ENCODE results near the gene AP2B1.

Gene AP2B1

DNA sequence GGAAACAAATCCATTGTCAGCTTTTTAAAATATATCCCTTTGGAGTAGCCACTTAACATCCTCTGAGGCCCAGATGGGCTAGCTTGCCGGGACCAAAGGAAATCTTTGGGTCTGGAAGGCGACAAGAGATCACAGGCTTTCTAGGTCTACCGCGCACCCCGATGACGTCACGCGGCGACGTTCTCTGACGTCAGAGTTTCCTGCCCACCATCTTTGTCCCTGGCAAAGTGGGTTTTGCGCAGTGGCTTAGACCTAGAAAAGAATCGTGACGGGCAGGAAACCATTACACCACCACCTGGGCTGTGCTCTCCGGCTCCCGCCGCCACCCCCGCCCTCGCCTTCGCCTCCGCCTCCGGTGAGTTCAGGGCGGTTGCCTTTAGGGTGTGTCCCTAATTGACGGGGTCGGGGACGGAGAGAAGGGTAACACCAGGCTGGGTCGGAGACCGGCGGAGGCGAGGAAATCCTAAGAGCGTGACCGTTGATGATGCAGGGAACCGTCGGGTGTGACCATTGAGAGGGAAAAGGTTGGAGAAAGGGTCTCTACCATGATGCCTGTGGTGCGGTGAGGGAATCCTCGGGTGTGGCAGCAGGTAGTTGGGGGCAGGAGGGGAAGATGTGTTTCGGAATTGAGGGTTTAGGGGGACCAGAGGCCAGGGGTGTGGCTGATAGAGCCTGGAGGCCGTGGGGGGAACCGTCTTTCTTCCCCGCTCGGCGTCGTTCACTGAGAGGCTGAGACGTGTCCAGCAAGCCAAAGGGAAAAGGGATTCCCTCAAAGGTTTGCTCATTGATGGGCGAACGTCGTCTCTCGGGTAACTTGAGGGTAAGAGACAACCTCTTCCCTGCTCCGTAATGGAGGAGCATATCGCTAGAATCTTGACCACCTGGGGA, at the start of gene AP2B1 (continued):
- TF ChIP-seq, protein P1, sequence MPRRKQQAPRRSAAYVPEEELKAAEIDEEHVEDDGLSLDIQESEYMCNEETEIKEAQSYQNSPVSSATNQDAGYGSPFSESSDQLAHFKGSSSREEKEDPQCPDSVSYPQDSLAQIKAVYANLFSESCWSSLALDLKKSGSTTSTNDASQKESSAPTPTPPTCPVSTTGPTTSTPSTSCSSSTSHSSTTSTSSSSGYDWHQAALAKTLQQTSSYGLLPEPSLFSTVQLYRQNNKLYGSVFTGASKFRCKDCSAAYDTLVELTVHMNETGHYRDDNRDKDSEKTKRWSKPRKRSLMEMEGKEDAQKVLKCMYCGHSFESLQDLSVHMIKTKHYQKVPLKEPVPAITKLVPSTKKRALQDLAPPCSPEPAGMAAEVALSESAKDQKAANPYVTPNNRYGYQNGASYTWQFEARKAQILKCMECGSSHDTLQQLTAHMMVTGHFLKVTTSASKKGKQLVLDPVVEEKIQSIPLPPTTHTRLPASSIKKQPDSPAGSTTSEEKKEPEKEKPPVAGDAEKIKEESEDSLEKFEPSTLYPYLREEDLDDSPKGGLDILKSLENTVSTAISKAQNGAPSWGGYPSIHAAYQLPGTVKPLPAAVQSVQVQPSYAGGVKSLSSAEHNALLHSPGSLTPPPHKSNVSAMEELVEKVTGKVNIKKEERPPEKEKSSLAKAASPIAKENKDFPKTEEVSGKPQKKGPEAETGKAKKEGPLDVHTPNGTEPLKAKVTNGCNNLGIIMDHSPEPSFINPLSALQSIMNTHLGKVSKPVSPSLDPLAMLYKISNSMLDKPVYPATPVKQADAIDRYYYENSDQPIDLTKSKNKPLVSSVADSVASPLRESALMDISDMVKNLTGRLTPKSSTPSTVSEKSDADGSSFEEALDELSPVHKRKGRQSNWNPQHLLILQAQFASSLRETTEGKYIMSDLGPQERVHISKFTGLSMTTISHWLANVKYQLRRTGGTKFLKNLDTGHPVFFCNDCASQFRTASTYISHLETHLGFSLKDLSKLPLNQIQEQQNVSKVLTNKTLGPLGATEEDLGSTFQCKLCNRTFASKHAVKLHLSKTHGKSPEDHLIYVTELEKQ (tag by site-specific recombination; IDR thresholded peaks at IDR 0.05; ENCODE audit: borderline replicate concordance) = peak; percentile 84
- TF ChIP-seq, protein P2, sequence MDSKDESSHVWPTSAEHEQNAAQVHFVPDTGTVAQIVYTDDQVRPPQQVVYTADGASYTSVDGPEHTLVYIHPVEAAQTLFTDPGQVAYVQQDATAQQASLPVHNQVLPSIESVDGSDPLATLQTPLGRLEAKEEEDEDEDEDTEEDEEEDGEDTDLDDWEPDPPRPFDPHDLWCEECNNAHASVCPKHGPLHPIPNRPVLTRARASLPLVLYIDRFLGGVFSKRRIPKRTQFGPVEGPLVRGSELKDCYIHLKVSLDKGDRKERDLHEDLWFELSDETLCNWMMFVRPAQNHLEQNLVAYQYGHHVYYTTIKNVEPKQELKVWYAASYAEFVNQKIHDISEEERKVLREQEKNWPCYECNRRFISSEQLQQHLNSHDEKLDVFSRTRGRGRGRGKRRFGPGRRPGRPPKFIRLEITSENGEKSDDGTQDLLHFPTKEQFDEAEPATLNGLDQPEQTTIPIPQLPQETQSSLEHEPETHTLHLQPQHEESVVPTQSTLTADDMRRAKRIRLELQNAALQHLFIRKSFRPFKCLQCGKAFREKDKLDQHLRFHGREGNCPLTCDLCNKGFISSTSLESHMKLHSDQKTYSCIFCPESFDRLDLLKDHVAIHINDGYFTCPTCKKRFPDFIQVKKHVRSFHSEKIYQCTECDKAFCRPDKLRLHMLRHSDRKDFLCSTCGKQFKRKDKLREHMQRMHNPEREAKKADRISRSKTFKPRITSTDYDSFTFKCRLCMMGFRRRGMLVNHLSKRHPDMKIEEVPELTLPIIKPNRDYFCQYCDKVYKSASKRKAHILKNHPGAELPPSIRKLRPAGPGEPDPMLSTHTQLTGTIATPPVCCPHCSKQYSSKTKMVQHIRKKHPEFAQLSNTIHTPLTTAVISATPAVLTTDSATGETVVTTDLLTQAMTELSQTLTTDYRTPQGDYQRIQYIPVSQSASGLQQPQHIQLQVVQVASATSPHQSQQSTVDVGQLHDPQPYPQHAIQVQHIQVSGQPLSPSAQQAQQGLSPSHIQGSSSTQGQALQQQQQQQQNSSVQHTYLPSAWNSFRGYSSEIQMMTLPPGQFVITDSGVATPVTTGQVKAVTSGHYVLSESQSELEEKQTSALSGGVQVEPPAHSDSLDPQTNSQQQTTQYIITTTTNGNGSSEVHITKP (tag by site-specific recombination; IDR thresholded peaks at IDR 0.05) = peak; percentile 96
- peak; percentile 88 for TF ChIP-seq ZXDB (tag by site-specific recombination; IDR thresholded peaks at IDR 0.05)
- TF ChIP-seq, protein P3, sequence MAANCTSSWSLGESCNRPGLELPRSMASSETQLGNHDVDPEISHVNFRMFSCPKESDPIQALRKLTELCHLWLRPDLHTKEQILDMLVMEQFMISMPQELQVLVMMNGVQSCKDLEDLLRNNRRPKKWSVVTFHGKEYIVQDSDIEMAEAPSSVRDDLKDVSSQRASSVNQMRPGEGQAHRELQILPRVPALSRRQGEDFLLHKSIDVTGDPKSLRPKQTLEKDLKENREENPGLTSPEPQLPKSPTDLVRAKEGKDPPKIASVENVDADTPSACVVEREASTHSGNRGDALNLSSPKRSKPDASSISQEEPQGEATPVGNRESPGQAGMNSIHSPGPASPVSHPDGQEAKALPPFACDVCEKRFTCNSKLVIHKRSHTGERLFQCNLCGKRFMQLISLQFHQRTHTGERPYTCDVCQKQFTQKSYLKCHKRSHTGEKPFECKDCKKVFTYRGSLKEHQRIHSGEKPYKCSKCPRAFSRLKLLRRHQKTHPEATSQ (tag by site-specific recombination; IDR thresholded peaks at IDR 0.05) = peak; percentile 98
- TF ChIP-seq ZFHX2 (tag by site-specific recombination; conservative IDR thresholded peaks at IDR 0.05) = peak; percentile 97
- TF ChIP-seq, protein P4, sequence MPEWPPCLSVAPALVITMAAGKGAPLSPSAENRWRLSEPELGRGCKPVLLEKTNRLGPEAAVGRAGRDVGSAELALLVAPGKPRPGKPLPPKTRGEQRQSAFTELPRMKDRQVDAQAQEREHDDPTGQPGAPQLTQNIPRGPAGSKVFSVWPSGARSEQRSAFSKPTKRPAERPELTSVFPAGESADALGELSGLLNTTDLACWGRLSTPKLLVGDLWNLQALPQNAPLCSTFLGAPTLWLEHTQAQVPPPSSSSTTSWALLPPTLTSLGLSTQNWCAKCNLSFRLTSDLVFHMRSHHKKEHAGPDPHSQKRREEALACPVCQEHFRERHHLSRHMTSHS (tag by site-specific recombination; IDR thresholded peaks at IDR 0.05) = no peak
- TF ChIP-seq, protein P5, sequence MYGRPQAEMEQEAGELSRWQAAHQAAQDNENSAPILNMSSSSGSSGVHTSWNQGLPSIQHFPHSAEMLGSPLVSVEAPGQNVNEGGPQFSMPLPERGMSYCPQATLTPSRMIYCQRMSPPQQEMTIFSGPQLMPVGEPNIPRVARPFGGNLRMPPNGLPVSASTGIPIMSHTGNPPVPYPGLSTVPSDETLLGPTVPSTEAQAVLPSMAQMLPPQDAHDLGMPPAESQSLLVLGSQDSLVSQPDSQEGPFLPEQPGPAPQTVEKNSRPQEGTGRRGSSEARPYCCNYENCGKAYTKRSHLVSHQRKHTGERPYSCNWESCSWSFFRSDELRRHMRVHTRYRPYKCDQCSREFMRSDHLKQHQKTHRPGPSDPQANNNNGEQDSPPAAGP (tag by site-specific recombination; IDR thresholded peaks at IDR 0.05) = peak; percentile 94
- TF ChIP-seq ZNF37A (tag by site-specific recombination; IDR thresholded peaks at IDR 0.05) = no peak
- TF ChIP-seq, protein P6, sequence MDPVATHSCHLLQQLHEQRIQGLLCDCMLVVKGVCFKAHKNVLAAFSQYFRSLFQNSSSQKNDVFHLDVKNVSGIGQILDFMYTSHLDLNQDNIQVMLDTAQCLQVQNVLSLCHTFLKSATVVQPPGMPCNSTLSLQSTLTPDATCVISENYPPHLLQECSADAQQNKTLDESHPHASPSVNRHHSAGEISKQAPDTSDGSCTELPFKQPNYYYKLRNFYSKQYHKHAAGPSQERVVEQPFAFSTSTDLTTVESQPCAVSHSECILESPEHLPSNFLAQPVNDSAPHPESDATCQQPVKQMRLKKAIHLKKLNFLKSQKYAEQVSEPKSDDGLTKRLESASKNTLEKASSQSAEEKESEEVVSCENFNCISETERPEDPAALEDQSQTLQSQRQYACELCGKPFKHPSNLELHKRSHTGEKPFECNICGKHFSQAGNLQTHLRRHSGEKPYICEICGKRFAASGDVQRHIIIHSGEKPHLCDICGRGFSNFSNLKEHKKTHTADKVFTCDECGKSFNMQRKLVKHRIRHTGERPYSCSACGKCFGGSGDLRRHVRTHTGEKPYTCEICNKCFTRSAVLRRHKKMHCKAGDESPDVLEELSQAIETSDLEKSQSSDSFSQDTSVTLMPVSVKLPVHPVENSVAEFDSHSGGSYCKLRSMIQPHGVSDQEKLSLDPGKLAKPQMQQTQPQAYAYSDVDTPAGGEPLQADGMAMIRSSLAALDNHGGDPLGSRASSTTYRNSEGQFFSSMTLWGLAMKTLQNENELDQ (tag by site-specific recombination; IDR thresholded peaks at IDR 0.05; ENCODE audit: low read depth) = no peak
- TF ChIP-seq ZBTB48 (tag by site-specific recombination; IDR thresholded peaks at IDR 0.05) = peak; percentile 98
- peak; percentile 61 for TF ChIP-seq GLIS2 (tag by site-specific recombination; IDR thresholded peaks at IDR 0.05)
- TF ChIP-seq ZSCAN16 (tag by site-specific recombination; IDR thresholded peaks at IDR 0.05) = no peak
- no peak for TF ChIP-seq ZNF174 (tag by site-specific recombination; IDR thresholded peaks at IDR 0.05)
- TF ChIP-seq ZNF837 (tag by site-specific recombination; IDR thresholded peaks at IDR 0.05) = no peak
- TF ChIP-seq ZNF146 (tag by site-specific recombination; IDR thresholded peaks at IDR 0.05) = no peak; the same call in 1 of the 2 replicates
- no peak for TF ChIP-seq MEIS1 (CRISPR knock-in tag; IDR thresholded peaks at IDR 0.05; ENCODE audit: borderline replicate concordance)
- TF ChIP-seq, protein P7, sequence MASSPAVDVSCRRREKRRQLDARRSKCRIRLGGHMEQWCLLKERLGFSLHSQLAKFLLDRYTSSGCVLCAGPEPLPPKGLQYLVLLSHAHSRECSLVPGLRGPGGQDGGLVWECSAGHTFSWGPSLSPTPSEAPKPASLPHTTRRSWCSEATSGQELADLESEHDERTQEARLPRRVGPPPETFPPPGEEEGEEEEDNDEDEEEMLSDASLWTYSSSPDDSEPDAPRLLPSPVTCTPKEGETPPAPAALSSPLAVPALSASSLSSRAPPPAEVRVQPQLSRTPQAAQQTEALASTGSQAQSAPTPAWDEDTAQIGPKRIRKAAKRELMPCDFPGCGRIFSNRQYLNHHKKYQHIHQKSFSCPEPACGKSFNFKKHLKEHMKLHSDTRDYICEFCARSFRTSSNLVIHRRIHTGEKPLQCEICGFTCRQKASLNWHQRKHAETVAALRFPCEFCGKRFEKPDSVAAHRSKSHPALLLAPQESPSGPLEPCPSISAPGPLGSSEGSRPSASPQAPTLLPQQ (tag by site-specific recombination; IDR thresholded peaks at IDR 0.05) = peak; percentile 71
- no peak for TF ChIP-seq ZBTB1 (tag by site-specific recombination; IDR thresholded peaks at IDR 0.05)
- TF ChIP-seq BCL11A (tag by site-specific recombination; IDR thresholded peaks at IDR 0.05; ENCODE audit: low read depth) = no peak; the same call in 1 of the 2 replicates
- no peak for TF ChIP-seq ZNF404 (tag by site-specific recombination; IDR thresholded peaks at IDR 0.05)
- TF ChIP-seq SETDB1 (IDR thresholded peaks at IDR 0.05; ENCODE audit: insufficient read length, low read length) = no peak
